Activated CD8-positive, alpha-beta memory T cell treated with anti-CD3 and anti-CD28 coated beads, Interleukin-2, amount 50 U/mL, for 48 hours (primary cell): Measurements from ENCODE around the gene ABHD16B.
A peak's percentile ranks its signal among the peaks of the same experiment; 100 is the strongest.

Experiments
- DNase-seq: peaks from one replicate; pipeline ENCODE4 v3.0.0-alpha.2; 2020

Gene ABHD16B

GRCh38 chr20:63861365-63861934 is at the start of gene ABHD16B:
ABHD16B (plus strand) TSS chr20:63861498; CDS start chr20:63861541, 43 bp downstream.
- DNase-seq = no peak

- no peak for DNase-seq
Observed at GRCh38 chr20:63814891-63815614, 46.2 kb upstream of the ABHD16B start.

GRCh38 chr20:63815615-63816253 is 45.6 kb upstream of the ABHD16B start:
- no peak for DNase-seq

GRCh38 chr20:63819224-63819921 is 41.9 kb upstream of the ABHD16B start:
- no peak for DNase-seq

GRCh38 chr20:63821811-63822210 is 39.5 kb upstream of the ABHD16B start:
- DNase-seq = no peak

- DNase-seq = no peak
Observed at GRCh38 chr20:63822276-63822696, 39.0 kb upstream of the ABHD16B start.

- DNase-seq = no peak
Observed at GRCh38 chr20:63823691-63824311, 37.5 kb upstream of the ABHD16B start.

- no peak for DNase-seq
Observed at GRCh38 chr20:63825331-63826118, 35.8 kb upstream of the ABHD16B start.

- no peak for DNase-seq
Observed at GRCh38 chr20:63826753-63827152, 34.5 kb upstream of the ABHD16B start.

GRCh38 chr20:63828124-63828523 is 33.2 kb upstream of the ABHD16B start:
- DNase-seq = no peak

GRCh38 chr20:63828545-63828944 is 32.8 kb upstream of the ABHD16B start:
- DNase-seq = no peak

GRCh38 chr20:63828951-63829350 is 32.3 kb upstream of the ABHD16B start:
- no peak for DNase-seq

GRCh38 chr20:63829603-63829944 is 31.7 kb upstream of the ABHD16B start:
- DNase-seq = no peak

- no peak for DNase-seq
Observed at GRCh38 chr20:63829945-63830835, 31.1 kb upstream of the ABHD16B start.

- DNase-seq = peak; percentile 74
Observed at GRCh38 chr20:63830841-63831588, 30.3 kb upstream of the ABHD16B start, which contains the start of gene ZBTB46. ZBTB46 (minus strand) TSS chr20:63831264; CDS start chr20:63790757, 40,507 bp downstream.

- DNase-seq = no peak
Observed at GRCh38 chr20:63831646-63831992, 29.7 kb upstream of the ABHD16B start.

- DNase-seq = no peak
Observed at GRCh38 chr20:63831993-63832686, 29.2 kb upstream of the ABHD16B start.

GRCh38 chr20:63833776-63834490 is 27.4 kb upstream of the ABHD16B start:
- DNase-seq = no peak

- no peak for DNase-seq
Observed at GRCh38 chr20:63834491-63834880, 26.8 kb upstream of the ABHD16B start.
